ENCODE data around the gene SLC6A6. TPM values are rescaled to one million over a fixed set of nuclear protein-coding genes. Genes with fewer than 3 reads are reported as not detected.
"Not testable (repeated sequence)": the region's sequence is repeated elsewhere in the genome, so short reads cannot be mapped to it uniquely, and the experiment has no call there.

SLC6A6 gene
- polyA plus RNA-seq, 10 donors, result 2.6 to 6.5 (median 3.7) TPM

GRCh38 chr3:14505001-14505802, 102.8 kb downstream of the SLC6A6 start:
- no peak for DNase-seq

DNA sequence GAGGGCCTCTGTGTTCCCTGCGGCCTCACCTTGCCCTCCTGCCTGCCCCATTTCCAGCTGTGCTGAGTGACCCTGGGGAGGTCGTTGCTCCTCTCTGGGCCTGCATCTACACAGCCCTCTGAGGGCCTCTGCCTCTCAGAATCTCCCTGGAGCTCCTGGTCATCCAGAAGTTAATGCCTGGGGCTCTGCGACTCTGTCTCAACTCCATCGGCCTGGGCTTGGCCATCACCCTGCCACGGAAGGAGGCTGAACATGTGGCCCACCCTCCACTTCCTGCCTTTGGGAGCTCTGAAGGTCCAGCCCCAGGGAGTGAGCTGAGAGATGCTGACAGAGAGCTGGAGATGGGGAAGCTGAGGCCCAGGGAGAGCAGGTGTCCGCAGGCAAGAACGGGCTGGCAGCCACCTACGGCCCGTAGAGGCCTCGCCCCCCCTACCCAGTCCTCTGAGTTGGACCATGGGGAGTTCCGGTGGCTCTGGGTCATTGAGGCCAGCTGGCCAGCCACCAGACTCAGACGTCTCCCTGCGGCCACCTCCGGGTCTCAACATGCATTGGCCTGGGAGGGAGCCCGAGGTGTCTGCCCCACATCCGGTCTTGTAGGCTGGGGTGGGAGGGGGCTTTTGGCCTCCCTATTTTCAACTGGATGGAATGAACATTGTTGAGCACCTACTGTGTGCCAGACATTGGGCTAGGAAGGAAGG, 103.5 kb downstream of the SLC6A6 start:
- no peak for DNase-seq

DNA sequence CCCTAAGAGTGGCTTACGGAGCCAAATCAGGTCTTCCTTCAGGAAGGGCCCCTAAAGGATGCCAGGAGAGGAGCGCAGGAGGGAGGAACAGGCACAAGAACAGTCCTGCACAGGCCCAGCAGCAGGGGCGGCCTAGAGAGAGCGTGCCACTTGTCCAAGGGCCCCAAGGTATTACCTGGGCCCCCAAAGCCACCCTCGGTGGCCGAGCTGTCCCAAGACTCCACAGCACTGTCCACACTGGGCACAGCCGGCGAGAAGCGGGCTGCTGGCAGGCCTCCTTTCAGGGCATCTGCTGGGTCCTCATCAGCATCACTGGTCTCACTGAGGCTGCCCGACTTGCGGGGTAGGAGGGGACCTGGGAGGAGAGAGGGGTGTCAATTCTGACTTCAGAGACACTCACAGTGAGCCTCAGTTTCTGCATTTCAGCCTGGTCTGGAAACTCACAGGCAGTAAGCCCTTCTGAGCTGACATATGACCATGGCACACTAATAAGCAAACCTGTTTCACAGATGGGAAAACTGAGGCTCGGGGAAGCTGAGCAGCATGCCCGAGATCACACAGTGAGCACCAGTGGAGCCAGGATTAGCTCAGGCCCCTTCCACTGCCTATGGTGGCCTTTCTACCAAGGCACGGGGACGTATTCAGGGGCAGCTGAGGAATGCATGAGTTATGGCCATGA, 104.4 kb downstream of the SLC6A6 start:
- DNase-seq, result no peak

GRCh38 chr3:14507305-14507741, 104.9 kb downstream of the SLC6A6 start:
- no peak for DNase-seq

DNA sequence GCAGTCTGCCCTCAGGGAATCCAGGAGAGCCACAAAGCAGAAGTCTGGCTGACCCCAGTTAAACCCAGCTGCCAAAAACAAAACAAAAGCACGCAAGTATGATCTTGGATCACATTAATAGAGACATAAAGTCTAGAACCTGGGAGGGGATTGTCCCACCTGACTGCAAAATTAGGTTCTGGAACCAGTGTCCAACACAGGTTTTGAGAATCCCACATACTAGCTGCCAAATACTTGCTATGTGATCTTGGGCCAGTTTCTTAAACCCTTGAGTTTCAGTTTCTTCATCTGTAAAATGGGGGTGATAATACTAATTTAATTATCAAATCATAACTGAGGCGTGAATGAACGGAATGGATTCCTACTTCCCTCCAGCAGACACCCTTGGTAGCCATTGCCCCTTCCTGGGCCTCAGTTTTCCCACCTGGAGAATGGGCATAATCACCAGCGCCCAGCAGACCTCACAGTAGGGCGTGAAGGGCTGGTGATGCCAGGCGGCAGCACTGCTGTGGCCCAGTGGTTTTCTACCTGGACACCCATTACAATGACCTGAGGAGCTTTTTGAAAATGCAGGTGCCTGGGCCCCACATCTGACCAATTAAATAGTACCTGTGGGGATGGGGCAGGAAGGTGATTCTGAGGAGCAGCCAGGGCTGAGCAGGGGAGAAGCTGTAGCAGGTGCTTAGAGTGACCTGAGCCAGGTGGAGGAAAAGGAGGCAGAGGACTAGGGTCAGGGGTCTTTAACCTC, 105.5 kb downstream of the SLC6A6 start:
- no peak for DNase-seq

DNA sequence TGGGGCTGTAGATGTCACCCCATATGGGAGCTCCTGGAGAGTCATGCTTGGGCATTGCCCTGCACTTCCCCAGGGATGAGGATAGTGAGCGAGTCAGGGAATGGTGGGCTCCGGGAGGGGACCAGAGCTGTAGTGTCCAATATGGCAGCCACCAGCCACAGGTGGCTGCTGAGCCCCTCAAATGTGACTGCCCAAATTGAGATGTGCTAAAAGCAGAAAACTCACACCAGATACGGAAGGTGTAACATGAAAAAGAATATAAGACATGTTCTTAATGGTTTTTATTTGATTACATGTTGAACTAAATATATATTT, 106.1 kb downstream of the SLC6A6 start:
- no peak for DNase-seq

GRCh38 chr3:14508966-14509795, 106.8 kb downstream of the SLC6A6 start:
- DNase-seq, result peak; percentile 38 to 66 (median 57)

GRCh38 chr3:14509796-14510100, 107.3 kb downstream of the SLC6A6 start:
- no peak for DNase-seq

- DNase-seq, result no peak
Observed at GRCh38 chr3:14510838-14511622, 108.6 kb downstream of the SLC6A6 start.

DNA sequence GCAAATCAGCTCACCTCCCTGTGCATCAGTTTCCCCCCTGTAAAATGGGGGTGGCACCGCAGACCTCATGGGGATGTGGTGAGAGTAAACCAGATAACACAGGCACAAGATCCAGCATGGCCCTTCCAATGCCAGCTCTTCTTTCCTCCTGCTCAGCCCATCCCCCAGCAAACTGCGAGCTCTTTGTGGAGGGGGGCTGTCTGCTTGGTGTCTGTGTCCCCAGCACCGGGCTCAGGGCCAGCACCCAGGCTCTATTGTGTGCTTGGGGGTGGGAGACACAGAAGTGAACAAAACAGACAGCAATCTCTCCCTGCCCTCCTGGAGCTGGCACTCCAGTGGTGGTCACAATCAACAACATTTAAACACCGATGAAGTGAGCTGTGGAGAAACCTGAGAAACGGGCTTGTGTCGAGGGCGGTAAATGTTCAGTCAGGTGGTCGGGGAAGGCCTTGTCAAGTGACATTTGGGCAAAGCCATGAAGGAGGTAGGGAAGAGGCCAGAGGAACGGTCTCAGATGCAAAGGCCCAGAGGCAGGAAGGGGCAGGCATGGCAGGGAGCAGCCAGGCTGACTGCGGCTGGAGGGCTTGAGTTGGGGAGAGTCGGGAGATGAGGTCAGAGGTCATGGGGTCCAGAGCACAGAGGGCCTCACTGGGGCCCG, 109.3 kb downstream of the SLC6A6 start:
- no peak for DNase-seq

GRCh38 chr3:14512281-14512941, 110.0 kb downstream of the SLC6A6 start:
- no peak for DNase-seq

- no peak for DNase-seq
Observed at GRCh38 chr3:14512942-14513327, 110.5 kb downstream of the SLC6A6 start.

GRCh38 chr3:14513566-14514322, 111.3 kb downstream of the SLC6A6 start:
- DNase-seq, result no peak

DNA sequence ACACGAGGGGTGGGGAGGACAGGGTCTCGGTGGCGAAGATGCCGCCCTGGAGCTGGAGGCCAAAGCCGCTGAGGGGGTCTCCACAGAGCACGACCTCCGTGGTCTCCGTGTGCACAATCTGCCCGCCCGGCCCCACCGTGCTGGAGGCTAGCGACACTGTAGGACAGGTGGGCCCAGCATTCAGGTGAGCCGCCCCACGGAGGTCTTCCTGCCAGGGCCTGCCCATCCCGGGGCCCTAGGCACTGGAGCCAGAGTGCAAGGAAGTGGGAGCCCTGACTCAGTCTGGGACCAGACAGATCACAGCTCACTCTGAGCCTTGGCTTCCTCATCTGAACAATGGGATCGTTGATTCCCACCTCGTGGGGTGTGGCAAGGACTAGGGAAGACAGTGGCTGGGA, 111.9 kb downstream of the SLC6A6 start:
- no peak for DNase-seq

- DNase-seq, result not testable (repeated sequence)
Observed at GRCh38 chr3:14515526-14515925, 113.1 kb downstream of the SLC6A6 start.

DNA sequence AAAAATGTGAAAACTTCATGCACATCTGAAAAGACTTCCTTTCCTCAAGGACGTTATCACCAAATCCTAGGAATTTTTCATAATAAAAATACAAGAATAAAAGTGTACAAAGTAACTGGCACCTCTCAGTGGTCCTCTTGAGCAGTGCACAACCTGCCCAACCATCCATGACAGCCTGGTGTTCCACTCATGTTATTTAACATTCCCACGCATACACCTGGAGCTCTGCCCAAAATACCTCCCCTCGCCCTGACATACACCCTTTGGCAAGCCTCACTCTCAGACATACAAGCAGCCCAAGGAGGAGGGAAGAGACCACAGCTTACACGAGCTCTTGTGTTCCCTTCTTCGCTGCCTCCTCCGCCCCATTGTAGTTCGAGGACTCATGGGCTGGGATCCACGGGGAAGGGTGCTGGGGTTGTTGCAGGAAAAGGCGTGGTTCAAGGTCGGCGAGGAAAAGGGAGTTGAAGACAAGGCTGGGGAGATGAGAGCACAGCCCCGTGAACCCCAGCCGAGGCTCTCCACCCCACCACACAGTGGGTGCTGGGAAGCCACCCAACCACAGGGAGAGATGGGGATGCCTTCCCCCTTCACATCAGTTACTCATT, 114.4 kb downstream of the SLC6A6 start:
- DNase-seq, result no peak

DNA sequence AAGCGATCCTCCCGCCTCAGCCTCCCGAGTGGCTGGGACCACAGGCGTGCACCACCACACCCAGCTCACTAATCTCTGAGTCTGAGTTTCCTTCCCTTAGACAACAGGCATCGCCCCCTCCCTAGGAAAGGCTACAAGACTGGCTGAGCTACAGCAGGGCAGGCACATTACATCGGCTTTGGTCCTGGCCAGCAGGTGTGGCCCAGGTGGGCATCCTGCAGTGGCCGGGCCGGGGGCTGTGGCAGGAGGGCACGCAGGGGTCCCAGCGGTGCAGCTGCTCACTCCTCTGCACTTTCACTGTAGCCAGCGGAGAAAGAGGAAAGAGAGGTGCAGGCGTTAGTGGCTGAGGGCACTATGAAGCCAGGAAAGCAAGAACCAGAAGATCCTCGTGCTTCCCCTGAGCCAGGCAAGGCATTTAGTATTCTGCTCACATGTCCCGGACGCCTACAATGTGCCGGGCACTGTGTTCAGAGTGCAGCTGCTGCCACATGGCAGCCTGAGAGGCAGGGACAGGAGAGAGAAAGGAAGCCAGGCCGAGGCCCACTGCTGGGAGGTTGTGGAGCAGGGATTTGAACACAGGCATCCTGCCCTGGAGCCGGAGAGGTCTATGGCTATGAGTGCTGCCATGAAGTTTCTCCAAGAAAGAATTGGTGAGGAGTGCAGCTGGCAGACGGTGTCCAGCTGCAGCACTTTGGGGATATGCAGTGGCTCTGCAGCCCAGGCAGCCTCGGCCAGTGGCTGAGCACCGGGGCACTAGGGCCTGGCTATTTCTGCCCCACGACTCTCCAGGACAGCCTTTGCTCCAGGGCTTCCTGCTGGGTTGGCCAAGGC, 115.4 kb downstream of the SLC6A6 start:
- no peak for DNase-seq

All from muscle of back (tissue), 11 donors.